Liver (tissue), 9 donors: ENCODE measurements around the gene ARVCF. TPM values are rescaled to one million over a fixed set of nuclear protein-coding genes. Genes with fewer than 3 reads are reported as not detected.

Source experiments
- DNase-seq: peaks from one replicate; pipeline ENCODE4 v3.0.0-alpha.2; 2017; ENCODE audit warnings: low spot score
- H3K27ac ChIP-seq, 2 donors: one replicate each; pipeline ENCODE4 v1.7.0; 2013; ENCODE audit warnings: inconsistent platforms in 2 of 2, low read length in 2 of 2, control low read depth in 1 of 2, low read depth in 1 of 2, mild to moderate bottlenecking in 1 of 2
- H3K27me3 ChIP-seq, 4 donors: one replicate each; pipeline versions ENCODE4 v1.6.1 to v1.7.0; 2013; ENCODE audit warnings: low read length in 3 of 4, inconsistent platforms in 1 of 4, mild to moderate bottlenecking in 1 of 4, moderate library complexity in 1 of 4; ENCODE audit not compliant: control insufficient read depth in 4 of 4, insufficient read depth in 4 of 4
- H3K36me3 ChIP-seq, 4 donors: one replicate each; pipeline versions ENCODE4 v1.6.1 to v1.7.0; 2013; ENCODE audit warnings: low read length in 3 of 4, mild to moderate bottlenecking in 3 of 4, low read depth in 1 of 4, moderate library complexity in 1 of 4; ENCODE audit not compliant: control insufficient read depth in 4 of 4, insufficient read depth in 3 of 4
- H3K4me1 ChIP-seq, 4 donors: one replicate each; pipeline versions ENCODE4 v1.6.1 to v1.7.0; 2013; ENCODE audit warnings: low read length in 3 of 4, mild to moderate bottlenecking in 3 of 4, moderate library complexity in 1 of 4; ENCODE audit not compliant: control insufficient read depth in 4 of 4, insufficient read depth in 4 of 4
- H3K4me3 ChIP-seq, 3 donors: one replicate each; pipeline versions ENCODE4 v1.6.1 to v1.7.0; 2013; ENCODE audit warnings: low read length in 3 of 3, control low read depth in 1 of 3, low read depth in 1 of 3, mild to moderate bottlenecking in 1 of 3
- H3K9ac ChIP-seq, 2 donors: one replicate each; pipeline ENCODE4 v1.7.0; 2013; ENCODE audit warnings: low read length in 2 of 2, mild to moderate bottlenecking in 2 of 2, moderate library complexity in 2 of 2, control low read depth in 1 of 2, low read depth in 1 of 2
- H3K9me3 ChIP-seq, 4 donors: one replicate each; pipeline versions ENCODE4 v1.6.1 to v1.7.0; 2013; ENCODE audit warnings: low read length in 3 of 4; ENCODE audit not compliant: control insufficient read depth in 4 of 4
- ATF3 ChIP-seq: IDR thresholded peaks from 2 replicates; pipeline ENCODE4 v1.6.1; 2016; ENCODE audit warnings: antibody characterized with exemption
- EGR1 ChIP-seq, 2 donors: IDR thresholded peaks; 2 replicates each; pipeline ENCODE4 v1.6.1; 2016 to 2018; ENCODE audit warnings: antibody characterized with exemption in 2 of 2, low read depth in 2 of 2
- FOXA1 ChIP-seq: IDR thresholded peaks from 2 replicates; pipeline ENCODE4 v1.6.1; 2016; ENCODE audit warnings: antibody characterized with exemption
- FOXA2 ChIP-seq: IDR thresholded peaks from 2 replicates; pipeline ENCODE4 v1.6.1; 2016; ENCODE audit warnings: antibody characterized with exemption
- HNF4A ChIP-seq, 2 donors: conservative IDR thresholded peaks; 2 replicates each; pipeline ENCODE4 v1.6.1; 2016; ENCODE audit warnings: antibody characterized with exemption in 2 of 2, mild to moderate bottlenecking in 2 of 2
- HNF4G ChIP-seq: IDR thresholded peaks from 2 replicates; pipeline ENCODE4 v1.6.1; 2016; ENCODE audit warnings: antibody characterized with exemption
- NR2F2 ChIP-seq: IDR thresholded peaks from 2 replicates; pipeline ENCODE4 v1.6.1; 2016; ENCODE audit warnings: antibody characterized with exemption
- RAD21 ChIP-seq, 2 donors: IDR thresholded peaks; 2 replicates each; pipeline ENCODE4 v1.6.1; 2016; ENCODE audit warnings: antibody characterized with exemption in 2 of 2, mild to moderate bottlenecking in 2 of 2
- RXRA ChIP-seq, 2 donors: IDR thresholded peaks; 2 replicates each; pipeline ENCODE4 v1.6.1; 2017 to 2018; ENCODE audit warnings: antibody characterized with exemption in 2 of 2, mild to moderate bottlenecking in 1 of 2
- SP1 ChIP-seq: IDR thresholded peaks from 2 replicates; pipeline ENCODE4 v1.6.1; 2018; ENCODE audit warnings: antibody characterized with exemption, mild to moderate bottlenecking
- TAF1 ChIP-seq: conservative IDR thresholded peaks from 2 replicates; pipeline ENCODE4 v1.6.1; 2016; ENCODE audit warnings: antibody characterized with exemption, mild to moderate bottlenecking
- YY1 ChIP-seq: IDR thresholded peaks from 2 replicates; pipeline ENCODE4 v1.6.1; 2016; ENCODE audit warnings: antibody characterized with exemption, mild to moderate bottlenecking
- WGBS: extraction: QIAGEN DNeasy Blood & Tissue Kit; methylation state at CpG from one replicate; pipeline ENCODE4 v1.1.7; 2013; 5-methylcytosine and 5-hydroxymethylcytosine counted together
- polyA plus RNA-seq, 2 donors: library from polyadenylated mRNA; stranded (reverse) in 1 of 2; unstranded in 1 of 2; fragments of 200-250 nt in 1 of 2; fragments of >200 nt in 1 of 2; fragmentation: Nextera tagmentation in 1 of 2; extraction: Ambion mirVana in 1 of 2; gene quantifications; one replicate each; pipeline versions ENCODE4 v1.2.1 to v1.2.3, GENCODE V29; 2013 to 2015
- total RNA-seq, 2 donors: library from RNA; depleted of rRNA; stranded (reverse); fragments of >200 nt; gene quantifications; one replicate each; pipeline ENCODE4 v1.2.3, GENCODE V29; 2014
- TF ChIP-seq, protein P1 (sequence below): IDR thresholded peaks from 2 replicates; pipeline ENCODE4 v1.6.1; 2016; ENCODE audit warnings: antibody characterized with exemption
- TF ChIP-seq, protein P2 (sequence below): IDR thresholded peaks from 2 replicates; pipeline ENCODE4 v1.6.1; 2016; ENCODE audit warnings: antibody characterized with exemption, mild to moderate bottlenecking
- TF ChIP-seq, protein P3 (sequence below): IDR thresholded peaks from 2 replicates; pipeline ENCODE4 v1.6.1; 2016; ENCODE audit warnings: antibody characterized with exemption
- donor health status: healthy.
- donor health status: healthy.
- donor health status: healthy.
- donor health status: healthy.
- donor health status: healthy.

Gene ARVCF
- total and polyA plus RNA-seq, 4 donors, result 3.8 to 48.8 (median 26.1) TPM

- TF ChIP-seq, protein P1, sequence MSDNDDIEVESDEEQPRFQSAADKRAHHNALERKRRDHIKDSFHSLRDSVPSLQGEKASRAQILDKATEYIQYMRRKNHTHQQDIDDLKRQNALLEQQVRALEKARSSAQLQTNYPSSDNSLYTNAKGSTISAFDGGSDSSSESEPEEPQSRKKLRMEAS, result no peak
- TF ChIP-seq FOXA2, result no peak
- no peak for TF ChIP-seq YY1
- TF ChIP-seq EGR1 (IDR thresholded peaks at IDR 0.05; ENCODE audit: low read depth in 2 of 2), result no peak
- no peak for TF ChIP-seq NR2F2
- no peak for TF ChIP-seq HNF4G
- no peak for TF ChIP-seq ATF3
- no peak for TF ChIP-seq HNF4A (conservative IDR thresholded peaks at IDR 0.05)
- TF ChIP-seq, protein P2, sequence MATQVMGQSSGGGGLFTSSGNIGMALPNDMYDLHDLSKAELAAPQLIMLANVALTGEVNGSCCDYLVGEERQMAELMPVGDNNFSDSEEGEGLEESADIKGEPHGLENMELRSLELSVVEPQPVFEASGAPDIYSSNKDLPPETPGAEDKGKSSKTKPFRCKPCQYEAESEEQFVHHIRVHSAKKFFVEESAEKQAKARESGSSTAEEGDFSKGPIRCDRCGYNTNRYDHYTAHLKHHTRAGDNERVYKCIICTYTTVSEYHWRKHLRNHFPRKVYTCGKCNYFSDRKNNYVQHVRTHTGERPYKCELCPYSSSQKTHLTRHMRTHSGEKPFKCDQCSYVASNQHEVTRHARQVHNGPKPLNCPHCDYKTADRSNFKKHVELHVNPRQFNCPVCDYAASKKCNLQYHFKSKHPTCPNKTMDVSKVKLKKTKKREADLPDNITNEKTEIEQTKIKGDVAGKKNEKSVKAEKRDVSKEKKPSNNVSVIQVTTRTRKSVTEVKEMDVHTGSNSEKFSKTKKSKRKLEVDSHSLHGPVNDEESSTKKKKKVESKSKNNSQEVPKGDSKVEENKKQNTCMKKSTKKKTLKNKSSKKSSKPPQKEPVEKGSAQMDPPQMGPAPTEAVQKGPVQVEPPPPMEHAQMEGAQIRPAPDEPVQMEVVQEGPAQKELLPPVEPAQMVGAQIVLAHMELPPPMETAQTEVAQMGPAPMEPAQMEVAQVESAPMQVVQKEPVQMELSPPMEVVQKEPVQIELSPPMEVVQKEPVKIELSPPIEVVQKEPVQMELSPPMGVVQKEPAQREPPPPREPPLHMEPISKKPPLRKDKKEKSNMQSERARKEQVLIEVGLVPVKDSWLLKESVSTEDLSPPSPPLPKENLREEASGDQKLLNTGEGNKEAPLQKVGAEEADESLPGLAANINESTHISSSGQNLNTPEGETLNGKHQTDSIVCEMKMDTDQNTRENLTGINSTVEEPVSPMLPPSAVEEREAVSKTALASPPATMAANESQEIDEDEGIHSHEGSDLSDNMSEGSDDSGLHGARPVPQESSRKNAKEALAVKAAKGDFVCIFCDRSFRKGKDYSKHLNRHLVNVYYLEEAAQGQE, result no peak
- no peak for TF ChIP-seq SP1
- no peak for TF ChIP-seq RXRA (IDR thresholded peaks at IDR 0.05)
- TF ChIP-seq, protein P3, sequence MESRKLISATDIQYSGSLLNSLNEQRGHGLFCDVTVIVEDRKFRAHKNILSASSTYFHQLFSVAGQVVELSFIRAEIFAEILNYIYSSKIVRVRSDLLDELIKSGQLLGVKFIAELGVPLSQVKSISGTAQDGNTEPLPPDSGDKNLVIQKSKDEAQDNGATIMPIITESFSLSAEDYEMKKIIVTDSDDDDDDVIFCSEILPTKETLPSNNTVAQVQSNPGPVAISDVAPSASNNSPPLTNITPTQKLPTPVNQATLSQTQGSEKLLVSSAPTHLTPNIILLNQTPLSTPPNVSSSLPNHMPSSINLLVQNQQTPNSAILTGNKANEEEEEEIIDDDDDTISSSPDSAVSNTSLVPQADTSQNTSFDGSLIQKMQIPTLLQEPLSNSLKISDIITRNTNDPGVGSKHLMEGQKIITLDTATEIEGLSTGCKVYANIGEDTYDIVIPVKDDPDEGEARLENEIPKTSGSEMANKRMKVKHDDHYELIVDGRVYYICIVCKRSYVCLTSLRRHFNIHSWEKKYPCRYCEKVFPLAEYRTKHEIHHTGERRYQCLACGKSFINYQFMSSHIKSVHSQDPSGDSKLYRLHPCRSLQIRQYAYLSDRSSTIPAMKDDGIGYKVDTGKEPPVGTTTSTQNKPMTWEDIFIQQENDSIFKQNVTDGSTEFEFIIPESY, result no peak
- TF ChIP-seq RAD21 (IDR thresholded peaks at IDR 0.05), result no peak
- no peak for TF ChIP-seq TAF1
- TF ChIP-seq FOXA1, result no peak
- Histone ChIP-seq H3K9me3 (no peaks in the 10 kb centered on the region), H3K4me3 (no peak overlapping the region), H3K9ac (no peak overlapping the region), H3K36me3 (peaks cover 6 to 37% (median 17%) of the 10 kb centered on the region in 4 donors), H3K27me3 (no peaks in the 10 kb centered on the region), H3K4me1 (peaks cover 0 to 4% (median 2%) of the 10 kb centered on the region in 4 donors), H3K27ac (no peak overlapping the region)
- WGBS, result 94% methylated on average over 26 of the region's 26 CpGs
- no peak for DNase-seq
These were observed 26.7 kb upstream of the ARVCF start for GRCh38 chr22:20043057-20043996.
